ENCODE measurements around the gene THRB.

THRB gene

GRCh38 chr3:24157106-24157505, 337.5 kb downstream of the THRB start:
- H3K9me2 ChIP-seq (ENCODE audit: low read depth, low read length) = no peaks in the 10 kb centered on the region
- no peaks in the 10 kb centered on the region for H3F3A ChIP-seq (ENCODE audit: insufficient read depth, low read length)
- no peaks in the 10 kb centered on the region for H3K9me3 ChIP-seq (ENCODE audit: low read length)
- no peaks in the 10 kb centered on the region for H3K36me3 ChIP-seq (ENCODE audit: insufficient read depth, low read length)
- H2AFZ ChIP-seq (ENCODE audit: low read length) = no peak overlapping the region
- no peaks in the 10 kb centered on the region for H4K20me1 ChIP-seq (ENCODE audit: insufficient read depth, low read length)
- no peak overlapping the region for H3K9ac ChIP-seq (ENCODE audit: low read length)
- no peak for TF ChIP-seq EZH2 (IDR thresholded peaks at IDR 0.05; ENCODE audit: borderline replicate concordance, low read length)
- TF ChIP-seq CTCF (IDR thresholded peaks at IDR 0.05; ENCODE audit: low read length) = no peak
- no peaks in the 10 kb centered on the region for H3K27me3 ChIP-seq (ENCODE audit: insufficient read depth, low read length)
- no peak overlapping the region for H3K27ac ChIP-seq (ENCODE audit: low read depth, low read length, poor library complexity, severe bottlenecking)
- H3K79me2 ChIP-seq (ENCODE audit: insufficient read depth, low read length) = no peaks in the 10 kb centered on the region
- H3K4me3 ChIP-seq (ENCODE audit: low read depth, low read length, poor library complexity, severe bottlenecking) = no peak overlapping the region
- H3K4me2 ChIP-seq (ENCODE audit: low read length) = no peak overlapping the region
- H3K4me1 ChIP-seq (ENCODE audit: insufficient read depth, low read length, severe bottlenecking) = no peaks in the 10 kb centered on the region

- Histone ChIP-seq H3K79me2 (ENCODE audit: insufficient read depth, low read length) (no peaks in the 10 kb centered on the region), H3K9me3 (ENCODE audit: low read length) (no peaks in the 10 kb centered on the region), H3K27me3 (ENCODE audit: insufficient read depth, low read length) (no peaks in the 10 kb centered on the region), H3K4me1 (ENCODE audit: insufficient read depth, low read length, severe bottlenecking) (no peaks in the 10 kb centered on the region), H3K9me2 (ENCODE audit: low read depth, low read length) (no peaks in the 10 kb centered on the region), H3K27ac (ENCODE audit: low read depth, low read length, poor library complexity, severe bottlenecking) (no peak overlapping the region), H4K20me1 (ENCODE audit: insufficient read depth, low read length) (no peaks in the 10 kb centered on the region), H3K9ac (ENCODE audit: low read length) (no peak overlapping the region), H3K36me3 (ENCODE audit: insufficient read depth, low read length) (no peaks in the 10 kb centered on the region), H3F3A (ENCODE audit: insufficient read depth, low read length) (no peaks in the 10 kb centered on the region), H2AFZ (ENCODE audit: low read length) (no peak overlapping the region), H3K4me3 (ENCODE audit: low read depth, low read length, poor library complexity, severe bottlenecking) (no peak overlapping the region), H3K4me2 (ENCODE audit: low read length) (no peak overlapping the region)
- TF ChIP-seq EZH2 (IDR thresholded peaks at IDR 0.05; ENCODE audit: borderline replicate concordance, low read length) (no peak), CTCF (IDR thresholded peaks at IDR 0.05; ENCODE audit: low read length) (no peak)
Observed at GRCh38 chr3:24156466-24156865, 338.2 kb downstream of the THRB start.

- no peak overlapping the region for H3K27ac ChIP-seq (ENCODE audit: low read depth, low read length, poor library complexity, severe bottlenecking)
- H2AFZ ChIP-seq (ENCODE audit: low read length) = no peak overlapping the region
- H3K27me3 ChIP-seq (ENCODE audit: insufficient read depth, low read length) = no peaks in the 10 kb centered on the region
- H3K4me1 ChIP-seq (ENCODE audit: insufficient read depth, low read length, severe bottlenecking) = no peaks in the 10 kb centered on the region
- no peaks in the 10 kb centered on the region for H3K79me2 ChIP-seq (ENCODE audit: insufficient read depth, low read length)
- H3K9ac ChIP-seq (ENCODE audit: low read length) = no peak overlapping the region
- H3K4me2 ChIP-seq (ENCODE audit: low read length) = no peak overlapping the region
- TF ChIP-seq CTCF (IDR thresholded peaks at IDR 0.05; ENCODE audit: low read length) = no peak
- H3K9me2 ChIP-seq (ENCODE audit: low read depth, low read length) = no peaks in the 10 kb centered on the region
- H3F3A ChIP-seq (ENCODE audit: insufficient read depth, low read length) = no peaks in the 10 kb centered on the region
- H3K9me3 ChIP-seq (ENCODE audit: low read length) = no peaks in the 10 kb centered on the region
- H4K20me1 ChIP-seq (ENCODE audit: insufficient read depth, low read length) = no peaks in the 10 kb centered on the region
- no peak overlapping the region for H3K4me3 ChIP-seq (ENCODE audit: low read depth, low read length, poor library complexity, severe bottlenecking)
- H3K36me3 ChIP-seq (ENCODE audit: insufficient read depth, low read length) = no peaks in the 10 kb centered on the region
Observed at GRCh38 chr3:24155276-24155675, 339.4 kb downstream of the THRB start.
